ENCODE data around the gene GPC6.
"Not testable (repeated sequence)": the region's sequence is repeated elsewhere in the genome, so short reads cannot be mapped to it uniquely, and the experiment has no call there.

Gene GPC6

DNA sequence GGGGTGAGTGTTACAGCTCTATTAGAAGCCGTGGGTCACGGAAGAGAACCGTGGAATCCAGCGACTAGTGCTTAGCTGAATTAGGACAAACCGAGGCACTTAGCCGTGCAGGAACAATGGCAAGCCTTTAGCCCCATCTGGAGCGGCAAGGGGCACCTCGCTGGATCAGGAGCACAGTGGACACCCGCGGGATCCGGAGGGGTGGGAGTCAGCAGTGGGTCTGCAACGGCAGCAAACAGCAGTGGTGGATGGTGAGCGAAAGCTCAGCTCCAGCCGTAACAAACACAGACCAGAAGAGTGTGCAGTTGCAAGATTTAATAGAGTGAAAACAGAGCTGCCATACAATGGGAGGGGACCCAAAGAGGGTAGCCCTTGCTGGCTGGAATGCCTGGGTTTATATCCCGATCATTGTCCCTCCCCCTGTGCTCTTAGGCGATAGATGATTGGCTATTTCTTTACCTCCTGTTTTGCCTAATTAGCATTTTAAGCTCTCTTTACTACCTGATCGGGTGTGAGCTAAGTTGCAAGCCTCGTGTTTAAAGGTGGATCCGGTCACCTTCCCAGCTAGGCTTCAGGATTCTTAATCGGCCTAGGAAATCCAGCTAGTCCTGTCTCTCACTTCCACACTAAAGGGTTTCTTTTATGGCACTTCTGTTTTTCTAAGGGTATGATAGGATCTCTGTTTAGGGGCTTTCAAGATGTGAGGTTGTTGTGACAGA, 1076.4 kb downstream of the GPC6 start:
- not testable (repeated sequence) for DNase-seq (ENCODE audit: low read depth)

DNA sequence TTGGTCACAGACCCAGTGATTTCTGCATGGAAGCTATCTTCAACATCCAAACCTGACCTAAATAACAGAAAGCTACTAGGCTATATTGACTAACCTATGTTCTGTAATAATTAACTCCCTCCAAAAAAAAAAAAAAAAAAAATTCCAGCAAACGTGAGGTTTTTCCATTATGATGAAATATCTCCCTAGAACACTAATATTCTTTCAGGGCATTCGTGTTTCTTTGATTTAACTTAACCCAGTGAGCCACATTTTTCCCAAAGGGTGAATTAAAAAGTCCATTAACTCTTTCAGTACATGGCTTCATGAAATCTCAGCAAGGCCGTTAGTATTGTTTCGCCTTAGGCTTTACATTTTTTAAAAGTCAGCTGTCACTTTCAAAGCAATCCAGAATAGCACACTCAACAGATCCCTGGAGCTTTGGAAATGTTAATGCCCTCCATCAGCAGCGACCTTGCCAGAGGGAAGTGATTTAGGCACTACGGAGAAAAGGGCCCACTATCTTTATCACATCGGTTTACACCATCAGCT, 1077.1 kb downstream of the GPC6 start:
- no peak for DNase-seq (ENCODE audit: low read depth)

DNA sequence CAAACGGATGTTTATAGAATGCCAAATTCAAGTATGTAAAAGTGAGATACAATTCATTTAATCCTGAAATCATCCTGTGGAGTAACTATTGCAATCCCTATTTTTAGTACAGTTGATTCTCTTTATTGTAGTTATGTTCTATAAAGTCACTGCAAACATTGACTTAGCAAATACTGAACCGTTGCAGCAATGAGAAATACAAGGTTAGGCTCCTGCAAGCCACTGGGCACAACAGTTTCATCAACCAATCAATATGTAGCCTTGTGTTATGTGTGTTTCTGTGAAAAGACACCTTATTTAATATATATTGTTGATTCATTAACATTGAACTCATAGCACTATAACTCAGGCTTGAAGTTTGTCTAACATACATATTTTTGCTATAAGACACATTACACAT, 1078.4 kb downstream of the GPC6 start:
- no peak for DNase-seq (ENCODE audit: low read depth)

DNA sequence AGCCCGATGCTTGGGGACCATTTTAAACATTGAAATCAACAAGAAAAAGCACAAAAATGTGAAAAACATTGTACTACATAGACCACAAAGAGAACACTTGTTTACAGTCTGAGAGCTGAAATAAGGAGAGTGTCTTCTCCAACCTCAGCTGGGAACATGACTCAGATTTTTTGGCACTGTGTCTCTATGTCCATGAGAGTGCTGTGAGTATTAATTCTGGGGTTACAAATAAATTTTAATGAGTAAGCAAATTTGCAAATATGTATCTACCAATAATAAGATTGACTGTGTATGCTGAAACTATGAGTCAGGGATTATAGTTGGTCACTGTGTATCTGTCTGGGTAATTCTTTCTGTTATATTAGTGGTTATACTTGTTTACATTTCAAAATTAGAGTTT, 1078.9 kb downstream of the GPC6 start:
- no peak for DNase-seq (ENCODE audit: low read depth)

DNA sequence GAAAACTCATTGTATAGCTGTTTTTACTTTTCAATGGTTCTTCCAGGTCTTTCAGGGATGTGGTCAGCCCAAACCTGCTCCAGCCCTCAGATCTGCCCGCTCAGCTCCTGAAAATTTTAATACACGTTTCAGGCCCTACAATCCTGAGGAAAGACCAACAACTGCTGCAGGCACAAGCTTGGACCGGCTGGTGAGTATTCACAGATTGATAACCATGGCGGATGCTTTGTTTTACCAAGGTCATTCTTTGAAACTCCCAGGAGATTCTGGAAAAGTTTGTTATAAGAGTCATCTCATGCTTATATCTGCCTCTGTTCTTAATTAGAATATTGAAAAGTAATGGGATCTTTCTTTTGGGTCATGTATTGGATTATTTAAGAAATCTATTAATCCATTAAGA, 1079.3 kb downstream of the GPC6 start:
- no peak for DNase-seq (ENCODE audit: low read depth)

DNA sequence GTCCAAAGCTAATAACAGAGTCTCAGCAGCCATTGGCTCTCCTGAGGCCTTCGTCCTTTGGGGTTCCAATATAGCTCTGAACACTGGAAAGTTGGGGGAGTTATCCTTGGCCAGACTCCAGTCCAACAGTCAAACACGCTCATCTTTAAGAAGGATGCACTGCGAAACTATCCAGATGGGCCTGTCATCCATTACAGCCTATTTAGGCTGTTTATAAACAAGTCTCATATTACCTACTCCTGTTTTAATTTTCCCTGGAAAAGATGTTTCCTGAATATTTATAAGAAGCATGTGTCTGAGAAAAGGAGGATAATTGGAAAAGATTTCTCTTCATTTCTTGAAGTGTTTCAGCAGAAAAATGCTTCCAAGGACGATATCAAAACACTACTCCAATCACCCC, 1082.2 kb downstream of the GPC6 start:
- no peak for DNase-seq (ENCODE audit: low read depth)

DNA sequence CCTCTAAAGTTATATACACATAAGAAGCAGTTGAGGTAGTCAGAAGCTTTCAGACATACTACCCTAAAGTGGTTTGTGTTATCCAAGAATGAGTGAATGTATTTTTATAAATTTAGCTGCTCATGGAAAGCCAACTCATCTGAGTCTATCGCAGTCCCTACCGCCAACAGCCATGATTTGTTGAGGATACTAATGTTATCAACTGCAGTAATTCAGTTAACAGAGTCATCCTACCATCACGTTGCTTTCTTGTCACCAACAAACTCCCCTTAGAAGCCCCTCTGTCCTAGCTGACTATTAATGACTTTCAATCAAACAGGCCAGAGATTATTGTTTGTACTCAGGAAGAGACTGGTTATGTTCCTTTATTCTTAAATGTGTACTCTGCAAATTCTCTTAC, 1083.0 kb downstream of the GPC6 start:
- no peak for DNase-seq (ENCODE audit: low read depth)

DNA sequence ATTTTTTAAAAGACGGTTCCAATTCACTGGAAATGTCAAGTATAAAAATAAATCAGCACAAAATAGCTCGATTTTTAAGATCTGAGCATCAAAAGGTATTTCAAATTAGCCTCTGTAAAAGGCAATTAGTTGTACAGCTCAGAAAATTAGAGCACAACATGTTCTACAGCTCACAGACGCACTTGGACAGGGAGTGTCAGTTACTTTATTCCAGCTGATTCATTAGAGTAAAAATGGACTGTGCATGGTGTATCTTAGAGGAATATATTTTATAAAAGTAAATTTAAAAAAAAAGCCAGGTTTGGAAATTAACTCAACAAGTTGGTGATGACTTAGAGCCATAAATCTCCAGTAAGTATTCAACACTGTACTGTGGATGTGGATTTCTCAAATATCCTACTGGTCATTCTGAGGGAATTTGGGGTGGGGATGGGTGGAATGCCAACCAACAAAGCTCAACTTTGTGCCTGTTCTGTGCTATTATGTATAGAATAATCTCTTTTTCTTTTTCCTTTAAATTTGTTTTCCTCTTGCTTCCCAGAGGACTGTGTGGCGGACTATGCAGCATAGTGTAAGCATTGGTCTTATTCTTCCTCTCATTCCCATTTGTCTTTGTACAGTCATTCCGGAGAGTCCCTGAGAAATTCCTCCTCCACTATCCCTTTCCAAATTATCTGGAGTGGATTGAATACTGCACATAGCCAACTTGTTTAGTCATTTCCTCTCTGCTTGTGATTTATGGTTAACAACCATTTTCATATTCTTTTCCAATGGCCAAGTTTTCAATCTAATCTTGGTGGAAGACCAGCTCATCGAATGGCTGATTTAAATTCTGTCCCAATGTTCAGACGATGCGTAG, 1083.6 kb downstream of the GPC6 start:
- no peak for DNase-seq (ENCODE audit: low read depth)

DNA sequence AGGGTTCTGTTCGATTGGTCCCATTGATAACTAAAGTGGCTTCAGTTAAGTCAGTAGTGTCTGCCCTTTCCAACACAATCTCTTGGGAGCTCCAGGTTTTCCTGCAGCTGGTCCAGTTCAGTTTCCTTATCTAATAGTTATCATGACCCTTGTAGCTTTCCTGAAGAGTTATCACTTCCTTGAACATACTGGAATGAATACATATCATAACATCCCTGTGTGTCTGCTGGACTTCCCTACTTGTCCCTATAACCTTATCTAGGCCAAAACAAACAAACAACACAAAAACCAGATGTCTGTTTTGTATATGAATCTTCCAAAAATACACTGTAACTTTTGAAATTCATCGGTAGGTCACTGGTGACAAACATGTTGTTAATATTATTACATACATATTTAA, 1085.3 kb downstream of the GPC6 start:
- no peak for DNase-seq (ENCODE audit: low read depth)

DNA sequence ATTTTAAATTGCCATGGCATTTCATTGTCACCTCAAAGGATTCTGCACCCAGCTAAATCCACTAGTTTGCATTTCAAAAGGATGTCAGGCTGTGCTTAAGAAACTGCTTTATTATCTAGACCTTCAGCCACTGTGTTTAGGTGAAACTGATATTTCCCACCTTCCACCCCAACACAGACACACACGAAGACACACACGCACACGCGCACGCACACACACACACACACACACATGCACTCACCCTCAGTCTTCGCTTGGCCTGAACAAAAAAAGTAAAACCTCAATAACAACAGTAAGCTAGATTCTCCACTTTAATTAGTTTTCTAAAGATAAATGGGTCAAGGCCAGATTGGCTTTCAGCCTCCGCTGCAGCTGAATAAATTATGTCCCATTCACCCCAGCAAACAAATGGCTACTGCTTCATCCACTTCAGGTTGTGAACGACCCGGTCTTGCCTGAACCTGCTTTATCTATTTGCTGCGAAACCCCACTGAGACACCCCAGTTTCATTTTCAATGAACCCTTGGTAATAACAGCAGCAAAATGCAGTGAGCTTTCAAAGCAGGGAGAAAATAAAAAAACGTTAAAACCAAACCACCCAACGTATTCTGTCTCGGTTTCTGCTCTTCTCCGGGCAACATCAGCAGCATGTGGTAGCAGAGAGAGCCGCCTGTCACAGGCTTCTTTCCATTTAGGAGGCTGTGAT, 1086.1 kb downstream of the GPC6 start:
- DNase-seq (ENCODE audit: low read depth): no peak

DNA sequence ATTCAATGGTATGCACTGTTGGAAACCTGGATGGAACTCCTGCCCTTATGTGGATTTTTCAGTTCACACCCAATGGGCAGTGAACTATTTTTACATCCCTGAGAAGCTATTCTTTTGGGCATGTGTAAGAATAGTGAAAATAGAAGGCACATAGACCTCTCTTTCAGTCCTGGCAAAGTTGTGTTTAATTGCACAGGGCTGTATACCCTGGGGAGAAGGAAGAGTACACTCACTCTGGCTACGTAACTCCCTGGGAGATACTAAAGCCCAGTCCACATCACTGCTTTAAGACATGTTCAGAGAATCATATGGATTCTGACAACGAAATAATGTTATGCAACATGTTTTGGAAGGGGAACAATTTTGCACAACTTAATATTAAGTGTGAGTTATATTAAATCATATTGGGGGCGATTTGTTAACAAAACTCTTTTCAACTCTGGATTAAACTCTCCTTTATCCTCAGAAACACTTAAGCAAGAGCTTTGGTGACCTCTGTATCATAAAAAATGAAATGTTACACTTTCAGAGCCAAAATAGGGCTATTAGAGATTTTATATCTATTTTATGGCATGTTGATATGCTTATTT, 1086.8 kb downstream of the GPC6 start:
- no peak for DNase-seq (ENCODE audit: low read depth)

DNA sequence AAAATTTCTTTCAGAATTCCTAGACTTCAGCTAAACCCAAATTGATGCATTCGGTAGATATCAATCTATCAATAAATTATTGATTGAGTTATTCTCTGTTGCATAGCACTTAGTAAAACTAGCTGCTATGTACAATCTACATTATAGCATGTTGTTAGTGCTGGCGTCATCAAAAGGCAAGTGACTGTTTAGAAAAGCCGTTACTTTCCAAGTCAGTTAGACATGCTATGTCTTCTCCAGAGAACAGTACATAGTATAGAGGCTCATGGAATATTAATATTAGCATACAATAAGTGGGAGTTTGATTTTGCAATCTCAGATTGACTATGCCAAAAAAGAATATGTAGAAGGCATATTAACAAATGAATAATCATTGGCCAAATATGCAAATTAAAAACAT, 1087.3 kb downstream of the GPC6 start:
- no peak for DNase-seq (ENCODE audit: low read depth)

DNA sequence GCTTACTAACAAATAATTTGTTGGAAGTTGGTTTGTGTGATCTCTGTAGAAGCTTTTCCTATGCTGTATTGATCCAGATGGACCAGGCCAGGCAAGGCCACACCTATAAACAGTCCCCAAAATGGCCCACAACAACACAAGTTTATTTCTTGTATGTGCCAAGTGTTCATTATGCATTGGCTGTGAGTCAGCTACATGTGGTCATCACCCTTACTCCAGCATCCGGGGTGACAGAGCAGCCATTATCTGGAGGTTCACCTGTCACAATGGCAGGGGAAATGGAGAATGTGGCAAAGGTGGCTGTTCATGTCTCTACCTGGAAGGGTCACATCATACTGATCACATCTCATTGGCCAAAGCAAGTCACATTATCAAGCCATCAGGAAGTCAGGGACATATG, 1088.6 kb downstream of the GPC6 start:
- no peak for DNase-seq (ENCODE audit: low read depth)

DNA sequence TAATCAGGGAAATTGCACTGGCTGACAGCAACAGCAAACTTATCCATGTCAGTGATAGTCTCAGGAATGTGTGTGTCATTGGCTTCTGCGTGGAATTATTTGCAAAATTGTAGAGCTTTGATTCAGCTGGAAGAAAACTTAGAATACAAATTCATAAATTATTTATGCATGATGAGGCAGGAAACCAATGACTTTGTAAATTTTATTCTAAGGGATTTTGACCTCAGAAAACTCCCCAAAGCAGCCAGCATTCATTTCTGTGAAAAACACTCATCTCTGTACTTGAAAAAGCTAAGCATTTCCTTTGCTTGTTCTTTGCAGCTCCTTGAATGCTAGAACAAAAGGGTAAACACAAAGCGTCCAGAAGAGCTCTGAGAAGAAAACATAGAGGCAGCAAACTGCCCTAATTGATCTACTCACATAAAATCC, 1090.5 kb downstream of the GPC6 start:
- DNase-seq (ENCODE audit: low read depth): no peak

DNA sequence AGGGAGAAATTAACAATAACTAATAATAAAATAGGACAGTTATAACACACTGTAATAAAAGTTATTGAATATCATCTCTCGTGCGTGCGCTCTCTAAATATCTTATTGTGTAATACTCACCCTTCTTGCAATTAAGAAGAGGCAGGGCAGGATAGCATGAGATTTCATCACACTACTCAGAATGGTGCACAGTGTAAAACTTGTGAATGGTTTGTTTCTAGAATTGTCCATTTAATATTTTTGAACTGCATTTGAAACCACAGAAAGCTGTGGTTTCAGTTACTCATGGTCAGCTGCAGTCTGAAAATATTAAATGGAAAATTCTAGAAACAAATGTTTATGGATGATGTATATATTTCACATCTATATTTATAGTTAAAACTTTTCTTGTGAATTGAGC, 1091.8 kb downstream of the GPC6 start:
- DNase-seq (ENCODE audit: low read depth): no peak

DNA sequence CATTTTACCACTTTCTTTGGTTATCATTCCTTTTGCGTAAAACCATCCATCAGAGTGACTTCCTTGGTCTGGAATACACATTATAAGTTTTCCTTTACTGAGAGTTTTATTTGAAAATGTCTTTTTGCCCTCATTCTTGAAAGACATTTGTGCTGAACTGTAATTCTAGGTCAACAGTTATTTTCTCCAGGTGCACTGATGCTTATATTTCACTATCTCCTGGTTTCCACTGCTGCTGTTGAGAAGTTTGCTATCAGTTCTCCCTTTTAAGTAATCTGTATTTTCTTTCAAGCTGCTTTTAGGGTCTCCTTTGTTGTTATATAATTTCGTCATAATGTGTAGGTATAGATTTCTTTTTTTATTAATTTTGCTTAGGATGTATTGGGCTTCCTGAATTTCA, 1092.9 kb downstream of the GPC6 start:
- no peak for DNase-seq (ENCODE audit: low read depth)

DNA sequence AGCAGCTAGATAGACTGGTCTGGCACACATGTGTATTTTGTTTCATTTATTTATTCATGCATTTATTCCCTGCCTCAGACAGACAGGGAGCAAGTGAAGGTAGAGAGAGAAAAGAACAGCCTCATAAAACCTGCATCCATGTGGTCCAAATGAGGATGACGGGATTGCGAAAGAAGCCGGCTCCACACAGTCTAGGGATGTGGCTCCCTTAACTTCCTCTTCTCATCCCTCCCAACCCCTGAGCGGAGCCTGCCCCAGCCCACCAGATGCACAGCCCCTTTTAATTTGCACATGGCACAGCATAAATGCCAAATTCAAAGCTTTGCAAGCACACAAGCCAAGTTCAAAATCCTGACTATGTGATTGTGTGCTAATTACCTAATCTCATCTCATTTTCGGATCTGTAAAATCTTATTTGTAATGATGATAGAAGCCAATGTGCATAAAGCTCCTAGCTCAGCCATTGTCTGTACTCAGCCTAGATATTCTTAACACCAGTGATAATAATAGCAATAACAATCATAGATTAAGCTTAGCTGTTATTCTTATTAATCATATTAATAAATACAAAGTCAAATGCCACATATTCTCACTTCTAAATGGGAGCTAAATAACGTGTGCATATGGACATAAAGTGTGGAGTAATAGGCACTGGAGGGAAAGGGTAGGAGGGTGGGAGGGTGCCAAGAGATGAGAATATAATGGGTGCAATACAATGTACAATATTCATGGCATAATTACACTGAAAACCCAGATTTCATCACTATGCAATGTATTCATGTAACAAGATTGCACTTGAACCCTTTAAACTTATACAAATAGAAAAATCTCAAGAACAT, 1096.5 kb downstream of the GPC6 start:
- no peak for DNase-seq (ENCODE audit: low read depth)

DNA sequence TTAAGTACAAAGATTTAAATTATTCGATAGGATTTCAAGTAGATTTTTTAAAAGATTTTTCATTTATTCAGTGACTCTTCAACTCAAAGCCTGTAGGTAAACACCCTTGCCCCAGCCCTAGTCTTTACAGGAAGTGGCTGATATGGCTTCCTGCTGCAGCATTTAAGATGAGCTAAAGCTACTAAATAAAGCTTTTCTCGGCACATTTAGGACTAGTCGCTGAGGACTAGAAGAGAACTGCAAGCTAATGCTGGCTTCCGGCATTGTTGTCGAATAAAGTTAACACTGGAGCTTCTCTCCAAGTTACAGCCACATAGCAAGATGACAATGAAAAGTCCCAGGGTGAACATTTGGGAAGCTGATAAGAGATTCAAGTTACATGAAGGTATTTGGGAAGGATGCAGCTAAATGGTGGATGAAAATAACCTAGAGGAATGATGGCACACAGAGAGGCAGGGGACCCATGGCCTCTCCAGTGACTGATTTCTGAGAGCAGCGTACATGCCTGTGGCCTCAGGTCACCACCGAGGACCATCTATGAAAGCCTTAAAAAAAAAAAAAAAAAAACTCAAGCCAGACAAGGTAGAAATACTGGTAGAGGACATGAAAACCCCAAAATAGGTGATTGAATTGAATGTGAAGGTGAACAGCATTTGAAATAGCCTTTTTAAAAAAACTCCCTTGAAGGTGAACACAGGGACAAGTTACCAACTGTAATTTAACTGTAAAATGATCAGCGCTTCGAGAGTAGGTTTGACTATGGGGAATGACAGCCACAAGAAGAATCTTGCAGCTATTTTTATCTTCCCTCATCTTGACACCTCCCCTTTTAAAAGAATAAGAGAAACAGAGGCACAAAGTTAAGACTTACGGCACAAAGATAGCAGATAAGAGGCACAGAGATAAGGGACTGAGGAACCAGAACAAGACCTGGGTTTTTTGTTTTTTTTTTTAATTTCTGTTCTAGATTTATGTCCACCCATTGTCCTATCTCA, 1097.5 kb downstream of the GPC6 start:
- no peak for DNase-seq (ENCODE audit: low read depth)

DNA sequence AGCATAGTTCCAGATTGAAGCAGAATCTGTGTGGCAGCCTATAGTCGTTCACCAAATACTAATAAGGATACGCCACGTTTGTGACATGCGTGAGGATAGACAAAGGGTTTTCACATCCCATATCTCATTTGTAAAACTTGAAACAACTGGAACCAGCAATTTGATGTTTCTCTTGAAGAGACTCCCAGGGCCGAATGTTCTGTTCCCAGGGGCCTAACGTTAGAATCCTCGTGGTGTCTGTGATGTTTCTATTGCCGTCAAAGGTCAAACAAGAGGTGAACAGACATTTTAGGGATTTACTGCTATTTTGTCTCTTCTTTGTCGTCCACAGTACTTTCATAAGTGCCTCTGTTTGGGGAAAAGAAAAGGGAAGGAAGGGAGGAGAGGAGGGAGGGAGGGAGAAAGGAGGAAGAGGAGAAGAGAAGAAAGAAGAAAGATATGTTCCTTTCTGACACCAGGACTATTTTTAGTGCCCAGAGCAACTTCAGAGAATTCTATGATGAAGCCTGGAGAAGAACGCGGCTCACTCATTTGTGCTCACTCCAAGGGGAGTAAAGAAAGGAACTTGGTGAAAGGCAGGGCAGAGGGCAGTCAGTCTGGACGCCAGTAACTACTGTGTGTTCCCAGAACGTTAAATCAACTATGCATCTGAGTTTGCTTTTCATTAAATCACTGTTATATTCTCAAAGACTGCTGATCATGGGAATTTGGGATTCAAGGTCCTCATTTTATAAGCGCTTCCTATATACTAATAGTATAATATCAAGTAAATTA, 1098.3 kb downstream of the GPC6 start:
- DNase-seq (ENCODE audit: low read depth): no peak
